Prostate gland (tissue), 2 donors: Measurements from ENCODE around the gene FMNL2.

ENCODE experiments used
- CTCF ChIP-seq, 4 experiments: fragments of 200-600 bp in 2 of 4; fragments of 450-650 bp in 2 of 4; sonication (generic) in 2 of 4; IDR thresholded peaks; 1 replicate in 3 of 4; 2 replicates in 1 of 4; pipeline ENCODE4 v1.5.1; 2016 to 2019; ENCODE audit warnings: antibody characterized with exemption in 4 of 4, mild to moderate bottlenecking in 2 of 4, moderate library complexity in 2 of 4
- POLR2A ChIP-seq: fragments of 450-650 bp; IDR thresholded peaks from one replicate; pipeline ENCODE4 v1.6.1; 2016; ENCODE audit warnings: antibody characterized with exemption, mild to moderate bottlenecking
- POLR2AphosphoS5 ChIP-seq: sonication (generic); formaldehyde crosslinking; IDR thresholded peaks from one replicate; pipeline ENCODE4 v1.6.1; 2017; ENCODE audit warnings: antibody characterized with exemption

GRCh38 chr2:152462779-152463178 lies 127.8 kb downstream of the FMNL2 start:
- TF ChIP-seq CTCF (IDR thresholded peaks at IDR 0.05) (no peak), POLR2A (no peak), POLR2AphosphoS5 (no peak)
